ENCODE measurements around the gene ATP5PO. TPM values are rescaled to one million over a fixed set of nuclear protein-coding genes. Genes with fewer than 3 reads are reported as not detected.

ATP5PO gene
- 445 TPM for polyA plus RNA-seq (2013, experiment 1 of 2)
- polyA plus RNA-seq (2013, experiment 2 of 2): 443 TPM

- H3K23ac ChIP-seq (ENCODE audit: low read length): no peak within 1 kb of the TSS
- peak within 1 kb of the TSS; percentile 90 for H4K5ac ChIP-seq (ENCODE audit: low read length)
- no peaks in the 10 kb centered on the region for H3K4me1 ChIP-seq (ENCODE audit: control insufficient read depth, low read depth, low read length)
- peaks cover 14% of the 10 kb centered on the region for H3K79me2 ChIP-seq (ENCODE audit: control insufficient read depth, insufficient read depth, low read length)
- H3K9ac ChIP-seq (ENCODE audit: low read length): peak within 1 kb of the TSS; percentile 82
- peak; percentile 98 for DNase-seq
- peak within 1 kb of the TSS; percentile 87 for H3K4me3 ChIP-seq (ENCODE audit: low read length)
- H2AK5ac ChIP-seq (ENCODE audit: low read length): no peak within 1 kb of the TSS
- H3K56ac ChIP-seq (ENCODE audit: low read length): peak within 1 kb of the TSS; percentile 82
- H3K36me3 ChIP-seq (ENCODE audit: control insufficient read depth, insufficient read depth, low read length): no peaks in the 10 kb centered on the region
- H4K8ac ChIP-seq (ENCODE audit: low read depth, low read length): no peak within 1 kb of the TSS
- H2BK15ac ChIP-seq (replicated peaks; ENCODE audit: low read depth): no peak within 1 kb of the TSS
- H2BK5ac ChIP-seq (ENCODE audit: low read length): no peak within 1 kb of the TSS
- H3K27me3 ChIP-seq (ENCODE audit: insufficient read depth, low read length, poor library complexity): no peaks in the 10 kb centered on the region
- peak within 1 kb of the TSS; percentile 77 for H3K4ac ChIP-seq (ENCODE audit: low read depth, low read length)
- peak within 1 kb of the TSS; percentile 7 for H3K27ac ChIP-seq (ENCODE audit: low read depth, low read length)
- no CpG with 5 or more reads among the region's 45 CpGs for WGBS (ENCODE audit: extremely low coverage, insufficient coverage, low lambda C conversion rate)
- no peak within 1 kb of the TSS for H2BK120ac ChIP-seq (ENCODE audit: low read depth, low read length)
- peak within 1 kb of the TSS; percentile 70 for H3K4me2 ChIP-seq (ENCODE audit: low read length)
- H3K79me1 ChIP-seq (ENCODE audit: low read length): peaks cover 8% of the 10 kb centered on the region
- peak within 1 kb of the TSS; percentile 62 for H3K18ac ChIP-seq (ENCODE audit: low read length)
Measured at GRCh38 chr21:33915368-33916199, at the start of gene ATP5PO. ATP5PO (minus strand) TSS chr21:33915804; CDS start chr21:33915763, 41 bp downstream.

- no CpG with 5 or more reads among the region's 3 CpGs for WGBS (ENCODE audit: extremely low coverage, insufficient coverage, low lambda C conversion rate)
- no peaks in the 10 kb centered on the region for H3K27me3 ChIP-seq (ENCODE audit: insufficient read depth, low read length, poor library complexity)
- DNase-seq: no peak
- no peak overlapping the region for H3K56ac ChIP-seq (ENCODE audit: low read length)
- no peaks in the 10 kb centered on the region for H3K36me3 ChIP-seq (ENCODE audit: control insufficient read depth, insufficient read depth, low read length)
- H3K4ac ChIP-seq (ENCODE audit: low read depth, low read length): no peak overlapping the region
- H3K4me2 ChIP-seq (ENCODE audit: low read length): no peak overlapping the region
- H2AK5ac ChIP-seq (ENCODE audit: low read length): no peak overlapping the region
- no peak overlapping the region for H3K9ac ChIP-seq (ENCODE audit: low read length)
- H3K4me1 ChIP-seq (ENCODE audit: control insufficient read depth, low read depth, low read length): peaks cover 7% of the 10 kb centered on the region
- no peak overlapping the region for H3K4me3 ChIP-seq (ENCODE audit: low read length)
- H4K8ac ChIP-seq (ENCODE audit: low read depth, low read length): no peak overlapping the region
- H3K23ac ChIP-seq (ENCODE audit: low read length): no peak overlapping the region
- H2BK5ac ChIP-seq (ENCODE audit: low read length): no peak overlapping the region
- no peak overlapping the region for H3K27ac ChIP-seq (ENCODE audit: low read depth, low read length)
- H3K18ac ChIP-seq (ENCODE audit: low read length): no peak overlapping the region
- no peak overlapping the region for H2BK120ac ChIP-seq (ENCODE audit: low read depth, low read length)
- no peaks in the 10 kb centered on the region for H3K79me2 ChIP-seq (ENCODE audit: control insufficient read depth, insufficient read depth, low read length)
- no peak overlapping the region for H2BK15ac ChIP-seq (replicated peaks; ENCODE audit: low read depth)
- no peak overlapping the region for H4K5ac ChIP-seq (ENCODE audit: low read length)
- no peaks in the 10 kb centered on the region for H3K79me1 ChIP-seq (ENCODE audit: low read length)
Measured at GRCh38 chr21:33964706-33965325, 49.2 kb upstream of the ATP5PO start.

- Histone ChIP-seq H3K27me3 (ENCODE audit: insufficient read depth, low read length, poor library complexity) (no peaks in the 10 kb centered on the region), H2BK5ac (ENCODE audit: low read length) (no peak overlapping the region), H3K36me3 (ENCODE audit: control insufficient read depth, insufficient read depth, low read length) (no peaks in the 10 kb centered on the region), H3K79me2 (ENCODE audit: control insufficient read depth, insufficient read depth, low read length) (no peaks in the 10 kb centered on the region), H2AK5ac (ENCODE audit: low read length) (no peak overlapping the region), H4K5ac (ENCODE audit: low read length) (no peak overlapping the region), H3K23ac (ENCODE audit: low read length) (no peak overlapping the region), H2BK120ac (ENCODE audit: low read depth, low read length) (no peak overlapping the region), H3K79me1 (ENCODE audit: low read length) (no peaks in the 10 kb centered on the region), H3K4me2 (ENCODE audit: low read length) (no peak overlapping the region), H3K27ac (ENCODE audit: low read depth, low read length) (no peak overlapping the region), H3K4ac (ENCODE audit: low read depth, low read length) (no peak overlapping the region), H2BK15ac (replicated peaks; ENCODE audit: low read depth) (no peak overlapping the region), H4K8ac (ENCODE audit: low read depth, low read length) (no peak overlapping the region), H3K18ac (ENCODE audit: low read length) (no peak overlapping the region), H3K56ac (ENCODE audit: low read length) (no peak overlapping the region), H3K9ac (ENCODE audit: low read length) (no peak overlapping the region), H3K4me1 (ENCODE audit: control insufficient read depth, low read depth, low read length) (peaks cover 7% of the 10 kb centered on the region), H3K4me3 (ENCODE audit: low read length) (no peak overlapping the region)
- no CpG with 5 or more reads among the region's 5 CpGs for WGBS (ENCODE audit: extremely low coverage, insufficient coverage, low lambda C conversion rate)
- no peak for DNase-seq
Measured at GRCh38 chr21:33963848-33964555, 48.4 kb upstream of the ATP5PO start.

- H3K23ac ChIP-seq (ENCODE audit: low read length): no peak overlapping the region
- H2BK15ac ChIP-seq (replicated peaks; ENCODE audit: low read depth): no peak overlapping the region
- no peaks in the 10 kb centered on the region for H3K79me1 ChIP-seq (ENCODE audit: low read length)
- no peak overlapping the region for H4K8ac ChIP-seq (ENCODE audit: low read depth, low read length)
- H4K5ac ChIP-seq (ENCODE audit: low read length): no peak overlapping the region
- no peak overlapping the region for H3K56ac ChIP-seq (ENCODE audit: low read length)
- H3K79me2 ChIP-seq (ENCODE audit: control insufficient read depth, insufficient read depth, low read length): no peaks in the 10 kb centered on the region
- no CpG with 5 or more reads among the region's 6 CpGs for WGBS (ENCODE audit: extremely low coverage, insufficient coverage, low lambda C conversion rate)
- no peak overlapping the region for H2BK5ac ChIP-seq (ENCODE audit: low read length)
- H3K4me1 ChIP-seq (ENCODE audit: control insufficient read depth, low read depth, low read length): peaks cover 1% of the 10 kb centered on the region
- H3K4me3 ChIP-seq (ENCODE audit: low read length): no peak overlapping the region
- no peak overlapping the region for H3K4me2 ChIP-seq (ENCODE audit: low read length)
- no peaks in the 10 kb centered on the region for H3K27me3 ChIP-seq (ENCODE audit: insufficient read depth, low read length, poor library complexity)
- no peaks in the 10 kb centered on the region for H3K36me3 ChIP-seq (ENCODE audit: control insufficient read depth, insufficient read depth, low read length)
- no peak for DNase-seq
- no peak overlapping the region for H3K18ac ChIP-seq (ENCODE audit: low read length)
- no peak overlapping the region for H3K27ac ChIP-seq (ENCODE audit: low read depth, low read length)
- H2AK5ac ChIP-seq (ENCODE audit: low read length): no peak overlapping the region
- H2BK120ac ChIP-seq (ENCODE audit: low read depth, low read length): no peak overlapping the region
- no peak overlapping the region for H3K4ac ChIP-seq (ENCODE audit: low read depth, low read length)
- no peak overlapping the region for H3K9ac ChIP-seq (ENCODE audit: low read length)
Measured at GRCh38 chr21:33962290-33962689, 46.7 kb upstream of the ATP5PO start.

- DNase-seq: no peak
- H3K27me3 ChIP-seq (ENCODE audit: insufficient read depth, low read length, poor library complexity): no peaks in the 10 kb centered on the region
- no peak overlapping the region for H3K27ac ChIP-seq (ENCODE audit: low read depth, low read length)
- H4K5ac ChIP-seq (ENCODE audit: low read length): no peak overlapping the region
- H3K79me2 ChIP-seq (ENCODE audit: control insufficient read depth, insufficient read depth, low read length): no peaks in the 10 kb centered on the region
- H3K79me1 ChIP-seq (ENCODE audit: low read length): no peaks in the 10 kb centered on the region
- no peak overlapping the region for H2BK5ac ChIP-seq (ENCODE audit: low read length)
- no peak overlapping the region for H3K4ac ChIP-seq (ENCODE audit: low read depth, low read length)
- H4K8ac ChIP-seq (ENCODE audit: low read depth, low read length): no peak overlapping the region
- no peaks in the 10 kb centered on the region for H3K36me3 ChIP-seq (ENCODE audit: control insufficient read depth, insufficient read depth, low read length)
- no peak overlapping the region for H3K4me2 ChIP-seq (ENCODE audit: low read length)
- H3K56ac ChIP-seq (ENCODE audit: low read length): no peak overlapping the region
- no peak overlapping the region for H3K23ac ChIP-seq (ENCODE audit: low read length)
- H3K18ac ChIP-seq (ENCODE audit: low read length): no peak overlapping the region
- no peak overlapping the region for H2BK15ac ChIP-seq (replicated peaks; ENCODE audit: low read depth)
- H3K4me3 ChIP-seq (ENCODE audit: low read length): no peak overlapping the region
- no CpG with 5 or more reads among the region's 6 CpGs for WGBS (ENCODE audit: extremely low coverage, insufficient coverage, low lambda C conversion rate)
- no peak overlapping the region for H3K9ac ChIP-seq (ENCODE audit: low read length)
- H2BK120ac ChIP-seq (ENCODE audit: low read depth, low read length): no peak overlapping the region
- no peak overlapping the region for H2AK5ac ChIP-seq (ENCODE audit: low read length)
- no peaks in the 10 kb centered on the region for H3K4me1 ChIP-seq (ENCODE audit: control insufficient read depth, low read depth, low read length)
Measured at GRCh38 chr21:33961061-33961460, 45.5 kb upstream of the ATP5PO start.

Data from mesendoderm (in vitro differentiated cells).